Measurements from ENCODE around the gene TMEM100. TPM values are rescaled to one million over a fixed set of nuclear protein-coding genes. Genes with fewer than 3 reads are reported as not detected.

TMEM100 gene
- total RNA-seq, 1 donor = 0.36 TPM

DNA sequence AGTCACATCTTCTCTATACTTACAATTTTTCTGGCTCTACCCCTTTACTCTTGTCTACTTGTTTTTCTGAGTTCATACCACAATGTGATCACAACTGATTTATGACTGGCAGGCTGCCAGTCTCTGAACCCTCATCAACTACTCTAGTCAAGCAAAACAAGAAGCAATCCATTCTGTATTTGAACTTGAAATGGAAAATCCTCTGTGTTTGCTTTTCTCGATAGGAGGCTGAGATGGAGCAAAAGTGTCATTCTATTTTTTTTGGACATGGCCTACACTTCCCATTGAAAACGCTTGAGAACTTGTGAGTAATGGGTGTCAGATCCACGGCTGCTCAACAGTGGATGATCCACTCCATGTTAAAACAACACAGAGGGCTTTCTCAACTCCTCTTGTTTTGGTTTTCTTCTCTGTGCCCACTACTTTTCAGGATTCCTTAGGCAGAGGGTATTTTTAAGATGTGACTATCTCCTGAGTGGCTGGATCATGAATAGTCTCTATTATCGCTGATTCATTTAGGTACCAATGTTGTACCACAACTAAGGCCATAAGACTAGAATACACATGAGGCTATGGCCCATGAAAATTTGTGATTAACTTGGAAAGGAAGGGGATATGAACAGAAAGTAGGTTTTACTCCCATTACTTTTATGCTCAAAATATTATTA lies 11.7 kb downstream of the TMEM100 start:
- Histone ChIP-seq H3K27me3 (ENCODE audit: insufficient read depth, low read length) (no peaks in the 10 kb centered on the region), H3K9me3 (ENCODE audit: low read depth, low read length) (no peaks in the 10 kb centered on the region), H3K4me2 (ENCODE audit: insufficient read depth, low read length) (no peak overlapping the region), H3K4me1 (ENCODE audit: insufficient read depth, low read length) (peaks cover 3% of the 10 kb centered on the region), H2AFZ (ENCODE audit: low read length) (no peak overlapping the region), H4K20me1 (ENCODE audit: insufficient read depth, low read length) (no peaks in the 10 kb centered on the region), H3K36me3 (ENCODE audit: insufficient read depth, low read length) (no peaks in the 10 kb centered on the region), H3K4me3 (ENCODE audit: insufficient read depth, low read length) (no peak overlapping the region), H3K27ac (ENCODE audit: low read depth, low read length) (no peak overlapping the region), H3K79me2 (ENCODE audit: insufficient read depth, low read length) (no peaks in the 10 kb centered on the region)
- TF ChIP-seq, protein P1, sequence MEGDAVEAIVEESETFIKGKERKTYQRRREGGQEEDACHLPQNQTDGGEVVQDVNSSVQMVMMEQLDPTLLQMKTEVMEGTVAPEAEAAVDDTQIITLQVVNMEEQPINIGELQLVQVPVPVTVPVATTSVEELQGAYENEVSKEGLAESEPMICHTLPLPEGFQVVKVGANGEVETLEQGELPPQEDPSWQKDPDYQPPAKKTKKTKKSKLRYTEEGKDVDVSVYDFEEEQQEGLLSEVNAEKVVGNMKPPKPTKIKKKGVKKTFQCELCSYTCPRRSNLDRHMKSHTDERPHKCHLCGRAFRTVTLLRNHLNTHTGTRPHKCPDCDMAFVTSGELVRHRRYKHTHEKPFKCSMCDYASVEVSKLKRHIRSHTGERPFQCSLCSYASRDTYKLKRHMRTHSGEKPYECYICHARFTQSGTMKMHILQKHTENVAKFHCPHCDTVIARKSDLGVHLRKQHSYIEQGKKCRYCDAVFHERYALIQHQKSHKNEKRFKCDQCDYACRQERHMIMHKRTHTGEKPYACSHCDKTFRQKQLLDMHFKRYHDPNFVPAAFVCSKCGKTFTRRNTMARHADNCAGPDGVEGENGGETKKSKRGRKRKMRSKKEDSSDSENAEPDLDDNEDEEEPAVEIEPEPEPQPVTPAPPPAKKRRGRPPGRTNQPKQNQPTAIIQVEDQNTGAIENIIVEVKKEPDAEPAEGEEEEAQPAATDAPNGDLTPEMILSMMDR (IDR thresholded peaks at IDR 0.05; ENCODE audit: extremely low read depth, low read depth, low read length) = no peak
- DNase-seq (ENCODE audit: insufficient read length, low spot score, missing footprints) = no peak

DNA sequence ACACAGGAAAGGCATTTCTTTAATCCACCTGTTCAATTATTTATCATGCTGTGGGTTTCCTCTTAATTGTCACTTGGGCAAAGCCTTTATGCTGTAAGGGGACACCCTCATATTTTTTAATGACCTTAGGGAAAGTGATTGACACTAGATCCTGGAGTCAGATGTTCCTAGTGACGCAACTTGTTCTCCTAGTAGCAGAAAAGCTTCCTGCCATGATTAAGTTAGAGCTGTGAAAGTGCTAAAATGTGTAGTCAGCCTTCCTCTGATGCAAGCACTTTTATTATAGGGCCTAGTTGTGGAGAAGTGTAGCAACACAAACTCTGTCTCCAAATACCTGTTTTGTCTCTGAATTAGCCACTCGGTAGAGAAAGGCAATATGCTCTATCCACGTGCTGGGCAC lies 12.3 kb downstream of the TMEM100 start:
- Histone ChIP-seq H3K79me2 (ENCODE audit: insufficient read depth, low read length) (no peaks in the 10 kb centered on the region), H4K20me1 (ENCODE audit: insufficient read depth, low read length) (no peaks in the 10 kb centered on the region), H2AFZ (ENCODE audit: low read length) (no peak overlapping the region), H3K4me2 (ENCODE audit: insufficient read depth, low read length) (no peak overlapping the region), H3K4me1 (ENCODE audit: insufficient read depth, low read length) (peaks cover 3% of the 10 kb centered on the region), H3K4me3 (ENCODE audit: insufficient read depth, low read length) (no peak overlapping the region), H3K9me3 (ENCODE audit: low read depth, low read length) (no peaks in the 10 kb centered on the region), H3K27ac (ENCODE audit: low read depth, low read length) (no peak overlapping the region), H3K27me3 (ENCODE audit: insufficient read depth, low read length) (no peaks in the 10 kb centered on the region), H3K36me3 (ENCODE audit: insufficient read depth, low read length) (no peaks in the 10 kb centered on the region)
- DNase-seq (ENCODE audit: insufficient read length, low spot score, missing footprints) = no peak
- TF ChIP-seq, protein P1 (IDR thresholded peaks at IDR 0.05; ENCODE audit: extremely low read depth, low read depth, low read length) = no peak

DNA sequence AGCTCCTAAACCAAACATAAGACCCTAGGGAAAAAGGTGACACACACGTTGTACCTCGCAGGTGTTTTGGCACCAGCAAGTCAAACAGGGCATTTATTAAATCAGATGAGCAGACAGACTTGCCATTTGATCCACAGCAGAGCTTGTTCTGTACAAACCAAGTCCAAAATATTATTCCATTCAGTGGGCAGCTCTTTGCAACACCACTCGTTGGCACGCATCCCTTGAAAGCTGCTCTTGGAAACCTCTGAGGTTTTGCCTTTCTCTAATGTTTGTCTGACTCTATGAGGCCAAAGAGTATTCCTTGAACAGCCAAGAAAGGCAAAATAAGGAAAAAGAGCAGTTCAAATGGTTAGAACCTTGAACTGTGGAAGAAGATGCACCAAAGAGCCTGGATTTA lies 12.7 kb downstream of the TMEM100 start:
- TF ChIP-seq, protein P1 (IDR thresholded peaks at IDR 0.05; ENCODE audit: extremely low read depth, low read depth, low read length) = no peak
- Histone ChIP-seq H3K36me3 (ENCODE audit: insufficient read depth, low read length) (no peaks in the 10 kb centered on the region), H3K27me3 (ENCODE audit: insufficient read depth, low read length) (no peaks in the 10 kb centered on the region), H3K4me1 (ENCODE audit: insufficient read depth, low read length) (peaks cover 3% of the 10 kb centered on the region), H2AFZ (ENCODE audit: low read length) (no peak overlapping the region), H3K9me3 (ENCODE audit: low read depth, low read length) (no peaks in the 10 kb centered on the region), H3K27ac (ENCODE audit: low read depth, low read length) (no peak overlapping the region), H4K20me1 (ENCODE audit: insufficient read depth, low read length) (no peaks in the 10 kb centered on the region), H3K4me3 (ENCODE audit: insufficient read depth, low read length) (no peak overlapping the region), H3K79me2 (ENCODE audit: insufficient read depth, low read length) (no peaks in the 10 kb centered on the region), H3K4me2 (ENCODE audit: insufficient read depth, low read length) (peak overlapping the region; percentile 32)
- DNase-seq (ENCODE audit: insufficient read length, low spot score, missing footprints) = no peak

DNA sequence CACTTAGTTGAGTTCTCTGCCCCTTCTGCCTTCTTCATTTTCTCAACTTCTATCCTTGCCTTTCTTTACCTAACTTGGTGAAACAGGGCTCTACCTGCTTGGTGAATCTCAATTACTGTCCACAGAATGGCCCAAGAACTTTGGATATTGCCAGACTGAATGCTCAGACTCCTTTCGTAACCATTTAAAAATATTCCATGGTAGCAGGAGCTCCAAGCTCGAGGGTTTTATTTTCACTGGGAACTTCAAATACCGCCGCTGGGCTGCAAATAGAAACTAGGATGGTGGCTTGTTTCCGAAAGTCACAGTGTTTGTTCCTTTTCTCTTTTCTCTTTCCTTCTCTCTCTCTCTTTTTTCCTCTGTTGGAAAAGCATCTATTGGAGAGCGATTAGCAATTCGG lies 13.2 kb downstream of the TMEM100 start:
- Histone ChIP-seq H3K9me3 (ENCODE audit: low read depth, low read length) (no peaks in the 10 kb centered on the region), H2AFZ (ENCODE audit: low read length) (no peak overlapping the region), H3K4me2 (ENCODE audit: insufficient read depth, low read length) (peak overlapping the region; percentile 32), H3K27me3 (ENCODE audit: insufficient read depth, low read length) (no peaks in the 10 kb centered on the region), H3K36me3 (ENCODE audit: insufficient read depth, low read length) (no peaks in the 10 kb centered on the region), H3K79me2 (ENCODE audit: insufficient read depth, low read length) (no peaks in the 10 kb centered on the region), H3K4me3 (ENCODE audit: insufficient read depth, low read length) (no peak overlapping the region), H3K4me1 (ENCODE audit: insufficient read depth, low read length) (peaks cover 3% of the 10 kb centered on the region), H3K27ac (ENCODE audit: low read depth, low read length) (no peak overlapping the region), H4K20me1 (ENCODE audit: insufficient read depth, low read length) (no peaks in the 10 kb centered on the region)
- no peak for DNase-seq (ENCODE audit: insufficient read length, low spot score, missing footprints)
- TF ChIP-seq, protein P1 (IDR thresholded peaks at IDR 0.05; ENCODE audit: extremely low read depth, low read depth, low read length) = no peak

Data from osteoblast (primary cell).